SK-N-SH treated with all-trans-retinoic acid at 6 μM for 48 hours (cell line): ENCODE data around the gene PALD1.

ENCODE experiments used
- ATAC-seq: fragments of 200-7000 bp; cut with Tn5 transposase; 3 replicates; pipeline ENCODE4 v1.9.1; 2020; ENCODE audit warnings: mild to moderate bottlenecking, moderate library complexity
- ARNTL ChIP-seq: fragments of 450-650 bp; formaldehyde crosslinking; IDR thresholded peaks from 2 replicates; pipeline ENCODE4 v1.5.0; 2020; ENCODE audit warnings: low read depth, mild to moderate bottlenecking, moderate library complexity, borderline replicate concordance
- BACH2 ChIP-seq: fragments of 250-450 bp; sonication (Bioruptor Pico); IDR thresholded peaks from 2 replicates; pipeline ENCODE4 v1.9.0; 2021; ENCODE audit warnings: mild to moderate bottlenecking, borderline replicate concordance
- CREB5 ChIP-seq: fragments of 250-450 bp; sonication (Bioruptor Pico); IDR thresholded peaks from 2 replicates; pipeline ENCODE4 v1.5.1; 2020; ENCODE audit warnings: low read depth, mild to moderate bottlenecking, moderate library complexity
- CSDC2 ChIP-seq: fragments of 250-450 bp; sonication (Bioruptor Pico); IDR thresholded peaks from 2 replicates; pipeline ENCODE4 v1.5.0; 2020; ENCODE audit warnings: mild to moderate bottlenecking, moderate library complexity
- GLIS3 ChIP-seq: fragments of 250-450 bp; sonication (Bioruptor Pico); IDR thresholded peaks from 2 replicates; pipeline ENCODE4 v1.5.0; 2020; ENCODE audit warnings: mild to moderate bottlenecking, moderate library complexity
- ISL1 ChIP-seq: fragments of 250-450 bp; sonication (Bioruptor Pico); IDR thresholded peaks from 2 replicates; pipeline ENCODE4 v2.1.2; 2022; ENCODE audit warnings: mild to moderate bottlenecking, moderate library complexity
- PPARA ChIP-seq: fragments of 250-450 bp; sonication (Bioruptor Pico); IDR thresholded peaks from 2 replicates; pipeline ENCODE4 v1.5.0; 2020; ENCODE audit warnings: mild to moderate bottlenecking, borderline replicate concordance
- SNAI2 ChIP-seq: fragments of 250-450 bp; sonication (Bioruptor Pico); IDR thresholded peaks from 2 replicates; pipeline ENCODE4 v1.5.0; 2020; ENCODE audit warnings: mild to moderate bottlenecking, moderate library complexity
- TOX ChIP-seq: fragments of 250-450 bp; sonication (Bioruptor Pico); IDR thresholded peaks from 2 replicates; pipeline ENCODE4 v1.8.0; 2021; ENCODE audit warnings: mild to moderate bottlenecking, moderate library complexity, borderline replicate concordance
- ZNF70 ChIP-seq: fragments of 450-650 bp; formaldehyde crosslinking; IDR thresholded peaks from 2 replicates; pipeline ENCODE4 v1.5.0; 2020; ENCODE audit warnings: mild to moderate bottlenecking, moderate library complexity
- TF ChIP-seq, protein P1 (sequence below): fragments of 250-450 bp; sonication (Bioruptor Pico); IDR thresholded peaks from 2 replicates; pipeline ENCODE4 v1.5.1; 2021; ENCODE audit warnings: mild to moderate bottlenecking, moderate library complexity
- TF ChIP-seq, protein P2 (sequence below): fragments of 250-450 bp; sonication (Bioruptor Pico); IDR thresholded peaks from 2 replicates; pipeline ENCODE4 v1.8.0; 2020; ENCODE audit warnings: mild to moderate bottlenecking, moderate library complexity, borderline replicate concordance
- TF ChIP-seq, protein P3 (sequence below): fragments of 250-450 bp; sonication (Bioruptor Pico); IDR thresholded peaks from 2 replicates; pipeline ENCODE4 v1.5.0; 2020; ENCODE audit warnings: mild to moderate bottlenecking, moderate library complexity
- TF ChIP-seq, protein P4 (sequence below): fragments of 250-450 bp; sonication (Bioruptor Pico); IDR thresholded peaks from 2 replicates; pipeline ENCODE4 v1.8.0; 2021; ENCODE audit warnings: low read depth, mild to moderate bottlenecking, moderate library complexity, borderline replicate concordance

The PALD1 gene

GRCh38 chr10:70442332-70442988, 36.1 kb upstream of the PALD1 start:
- TF ChIP-seq, protein P1, sequence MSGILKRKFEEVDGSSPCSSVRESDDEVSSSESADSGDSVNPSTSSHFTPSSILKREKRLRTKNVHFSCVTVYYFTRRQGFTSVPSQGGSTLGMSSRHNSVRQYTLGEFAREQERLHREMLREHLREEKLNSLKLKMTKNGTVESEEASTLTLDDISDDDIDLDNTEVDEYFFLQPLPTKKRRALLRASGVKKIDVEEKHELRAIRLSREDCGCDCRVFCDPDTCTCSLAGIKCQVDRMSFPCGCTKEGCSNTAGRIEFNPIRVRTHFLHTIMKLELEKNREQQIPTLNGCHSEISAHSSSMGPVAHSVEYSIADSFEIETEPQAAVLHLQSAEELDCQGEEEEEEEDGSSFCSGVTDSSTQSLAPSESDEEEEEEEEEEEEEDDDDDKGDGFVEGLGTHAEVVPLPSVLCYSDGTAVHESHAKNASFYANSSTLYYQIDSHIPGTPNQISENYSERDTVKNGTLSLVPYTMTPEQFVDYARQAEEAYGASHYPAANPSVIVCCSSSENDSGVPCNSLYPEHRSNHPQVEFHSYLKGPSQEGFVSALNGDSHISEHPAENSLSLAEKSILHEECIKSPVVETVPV (CRISPR knock-in tag): no peak
- TF ChIP-seq ZNF70 (CRISPR knock-in tag): no peak
- TF ChIP-seq, protein P2, sequence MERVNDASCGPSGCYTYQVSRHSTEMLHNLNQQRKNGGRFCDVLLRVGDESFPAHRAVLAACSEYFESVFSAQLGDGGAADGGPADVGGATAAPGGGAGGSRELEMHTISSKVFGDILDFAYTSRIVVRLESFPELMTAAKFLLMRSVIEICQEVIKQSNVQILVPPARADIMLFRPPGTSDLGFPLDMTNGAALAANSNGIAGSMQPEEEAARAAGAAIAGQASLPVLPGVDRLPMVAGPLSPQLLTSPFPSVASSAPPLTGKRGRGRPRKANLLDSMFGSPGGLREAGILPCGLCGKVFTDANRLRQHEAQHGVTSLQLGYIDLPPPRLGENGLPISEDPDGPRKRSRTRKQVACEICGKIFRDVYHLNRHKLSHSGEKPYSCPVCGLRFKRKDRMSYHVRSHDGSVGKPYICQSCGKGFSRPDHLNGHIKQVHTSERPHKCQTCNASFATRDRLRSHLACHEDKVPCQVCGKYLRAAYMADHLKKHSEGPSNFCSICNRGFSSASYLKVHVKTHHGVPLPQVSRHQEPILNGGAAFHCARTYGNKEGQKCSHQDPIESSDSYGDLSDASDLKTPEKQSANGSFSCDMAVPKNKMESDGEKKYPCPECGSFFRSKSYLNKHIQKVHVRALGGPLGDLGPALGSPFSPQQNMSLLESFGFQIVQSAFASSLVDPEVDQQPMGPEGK (CRISPR knock-in tag): no peak
- TF ChIP-seq SNAI2 (CRISPR knock-in tag): no peak
- no peak for TF ChIP-seq CREB5 (CRISPR knock-in tag)
- TF ChIP-seq ARNTL (CRISPR knock-in tag): no peak
- no peak for TF ChIP-seq TOX
- no peak for TF ChIP-seq CSDC2 (CRISPR knock-in tag)
- TF ChIP-seq GLIS3 (CRISPR knock-in tag): no peak
- TF ChIP-seq PPARA (CRISPR knock-in tag): no peak
- ATAC-seq: no peak

- TF ChIP-seq, protein P3, sequence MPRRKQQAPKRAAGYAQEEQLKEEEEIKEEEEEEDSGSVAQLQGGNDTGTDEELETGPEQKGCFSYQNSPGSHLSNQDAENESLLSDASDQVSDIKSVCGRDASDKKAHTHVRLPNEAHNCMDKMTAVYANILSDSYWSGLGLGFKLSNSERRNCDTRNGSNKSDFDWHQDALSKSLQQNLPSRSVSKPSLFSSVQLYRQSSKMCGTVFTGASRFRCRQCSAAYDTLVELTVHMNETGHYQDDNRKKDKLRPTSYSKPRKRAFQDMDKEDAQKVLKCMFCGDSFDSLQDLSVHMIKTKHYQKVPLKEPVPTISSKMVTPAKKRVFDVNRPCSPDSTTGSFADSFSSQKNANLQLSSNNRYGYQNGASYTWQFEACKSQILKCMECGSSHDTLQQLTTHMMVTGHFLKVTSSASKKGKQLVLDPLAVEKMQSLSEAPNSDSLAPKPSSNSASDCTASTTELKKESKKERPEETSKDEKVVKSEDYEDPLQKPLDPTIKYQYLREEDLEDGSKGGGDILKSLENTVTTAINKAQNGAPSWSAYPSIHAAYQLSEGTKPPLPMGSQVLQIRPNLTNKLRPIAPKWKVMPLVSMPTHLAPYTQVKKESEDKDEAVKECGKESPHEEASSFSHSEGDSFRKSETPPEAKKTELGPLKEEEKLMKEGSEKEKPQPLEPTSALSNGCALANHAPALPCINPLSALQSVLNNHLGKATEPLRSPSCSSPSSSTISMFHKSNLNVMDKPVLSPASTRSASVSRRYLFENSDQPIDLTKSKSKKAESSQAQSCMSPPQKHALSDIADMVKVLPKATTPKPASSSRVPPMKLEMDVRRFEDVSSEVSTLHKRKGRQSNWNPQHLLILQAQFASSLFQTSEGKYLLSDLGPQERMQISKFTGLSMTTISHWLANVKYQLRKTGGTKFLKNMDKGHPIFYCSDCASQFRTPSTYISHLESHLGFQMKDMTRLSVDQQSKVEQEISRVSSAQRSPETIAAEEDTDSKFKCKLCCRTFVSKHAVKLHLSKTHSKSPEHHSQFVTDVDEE (CRISPR knock-in tag): no peak
- no peak for TF ChIP-seq TOX
- TF ChIP-seq, protein P4, sequence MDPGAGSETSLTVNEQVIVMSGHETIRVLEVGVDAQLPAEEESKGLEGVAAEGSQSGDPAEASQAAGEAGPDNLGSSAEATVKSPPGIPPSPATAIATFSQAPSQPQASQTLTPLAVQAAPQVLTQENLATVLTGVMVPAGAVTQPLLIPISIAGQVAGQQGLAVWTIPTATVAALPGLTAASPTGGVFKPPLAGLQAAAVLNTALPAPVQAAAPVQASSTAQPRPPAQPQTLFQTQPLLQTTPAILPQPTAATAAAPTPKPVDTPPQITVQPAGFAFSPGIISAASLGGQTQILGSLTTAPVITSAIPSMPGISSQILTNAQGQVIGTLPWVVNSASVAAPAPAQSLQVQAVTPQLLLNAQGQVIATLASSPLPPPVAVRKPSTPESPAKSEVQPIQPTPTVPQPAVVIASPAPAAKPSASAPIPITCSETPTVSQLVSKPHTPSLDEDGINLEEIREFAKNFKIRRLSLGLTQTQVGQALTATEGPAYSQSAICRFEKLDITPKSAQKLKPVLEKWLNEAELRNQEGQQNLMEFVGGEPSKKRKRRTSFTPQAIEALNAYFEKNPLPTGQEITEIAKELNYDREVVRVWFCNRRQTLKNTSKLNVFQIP: no peak
- no peak for TF ChIP-seq CREB5 (CRISPR knock-in tag)
- ATAC-seq: no peak
Measured at GRCh38 chr10:70444744-70445143, 33.8 kb upstream of the PALD1 start.

DNA sequence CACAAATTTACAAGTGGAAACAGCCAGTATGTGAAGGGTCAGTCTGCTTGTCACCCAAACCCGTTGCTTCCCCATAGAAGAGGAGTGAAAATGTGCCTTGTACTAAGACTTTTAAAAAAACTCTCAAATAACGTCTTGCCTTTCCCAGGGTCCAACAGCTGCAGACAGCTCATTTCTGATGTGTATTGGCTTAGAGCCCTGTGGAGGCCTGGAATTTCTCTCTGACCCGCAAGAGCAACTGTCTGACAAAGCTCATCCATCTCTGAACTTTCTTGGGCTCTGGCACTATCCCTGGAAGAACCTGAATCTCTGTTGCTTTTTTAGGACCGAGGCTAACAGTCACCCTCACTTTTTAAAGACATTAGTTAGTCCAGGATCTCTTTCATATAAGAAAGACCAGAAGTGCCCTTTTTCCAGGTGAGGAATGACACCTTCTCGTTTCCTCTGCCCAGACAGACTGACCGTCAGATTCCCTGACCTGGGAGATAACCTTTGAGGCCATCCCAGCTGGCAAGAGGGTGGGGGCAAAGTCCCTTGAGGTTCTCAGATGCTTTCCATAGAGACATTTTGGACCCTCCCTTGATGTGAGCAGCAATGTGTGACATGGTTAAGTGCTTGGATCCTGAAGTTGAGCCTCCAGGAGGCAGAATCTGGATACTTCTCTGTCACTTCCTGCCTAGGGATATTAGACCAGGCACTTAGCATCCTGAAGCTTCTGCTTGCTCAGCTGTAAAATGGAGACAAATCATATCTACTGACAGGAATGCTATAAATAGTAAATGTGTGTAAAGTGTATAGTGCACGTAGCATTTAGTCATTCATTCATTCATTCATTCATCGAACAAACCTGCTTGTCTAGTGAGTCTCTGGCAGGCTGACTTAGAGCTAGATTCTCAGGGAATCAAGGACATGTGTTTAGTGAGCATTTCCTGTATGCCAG, 32.6 kb upstream of the PALD1 start:
- TF ChIP-seq ISL1 (CRISPR knock-in tag) (peak; percentile 19; the same call in 1 of the 2 replicates), BACH2 (CRISPR knock-in tag) (no peak)
- peak; percentile 88 for ATAC-seq

- ATAC-seq: no peak
- TF ChIP-seq ARNTL (CRISPR knock-in tag) (no peak), BACH2 (CRISPR knock-in tag) (no peak), PPARA (CRISPR knock-in tag) (no peak), CREB5 (CRISPR knock-in tag) (no peak)
- TF ChIP-seq, protein P3 (CRISPR knock-in tag): no peak
- TF ChIP-seq, protein P2 (CRISPR knock-in tag): no peak
Measured at GRCh38 chr10:70448236-70448635, 30.3 kb upstream of the PALD1 start.
